ENCODE results near the gene MAD1L1. TPM values are rescaled to one million over a fixed set of nuclear protein-coding genes. Genes with fewer than 3 reads are reported as not detected.
"Not testable (repeated sequence)": the region's sequence is repeated elsewhere in the genome, so short reads cannot be mapped to it uniquely, and the experiment has no call there.

Gene MAD1L1
- total RNA-seq, 1 experiment from 2014 or later: 50.8 TPM

GRCh38 chr7:1997537-1998076 lies 235.1 kb downstream of the MAD1L1 start:
- TF ChIP-seq, protein P1, sequence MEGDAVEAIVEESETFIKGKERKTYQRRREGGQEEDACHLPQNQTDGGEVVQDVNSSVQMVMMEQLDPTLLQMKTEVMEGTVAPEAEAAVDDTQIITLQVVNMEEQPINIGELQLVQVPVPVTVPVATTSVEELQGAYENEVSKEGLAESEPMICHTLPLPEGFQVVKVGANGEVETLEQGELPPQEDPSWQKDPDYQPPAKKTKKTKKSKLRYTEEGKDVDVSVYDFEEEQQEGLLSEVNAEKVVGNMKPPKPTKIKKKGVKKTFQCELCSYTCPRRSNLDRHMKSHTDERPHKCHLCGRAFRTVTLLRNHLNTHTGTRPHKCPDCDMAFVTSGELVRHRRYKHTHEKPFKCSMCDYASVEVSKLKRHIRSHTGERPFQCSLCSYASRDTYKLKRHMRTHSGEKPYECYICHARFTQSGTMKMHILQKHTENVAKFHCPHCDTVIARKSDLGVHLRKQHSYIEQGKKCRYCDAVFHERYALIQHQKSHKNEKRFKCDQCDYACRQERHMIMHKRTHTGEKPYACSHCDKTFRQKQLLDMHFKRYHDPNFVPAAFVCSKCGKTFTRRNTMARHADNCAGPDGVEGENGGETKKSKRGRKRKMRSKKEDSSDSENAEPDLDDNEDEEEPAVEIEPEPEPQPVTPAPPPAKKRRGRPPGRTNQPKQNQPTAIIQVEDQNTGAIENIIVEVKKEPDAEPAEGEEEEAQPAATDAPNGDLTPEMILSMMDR (conservative IDR thresholded peaks at IDR 0.05): no peak
- TF ChIP-seq EZH2 (IDR thresholded peaks at IDR 0.05; ENCODE audit: low read depth): no peak
- intact Hi-C loops (cut with micrococcal nuclease; ENCODE audit: unreplicated experiment): no loop called here
- no peaks in the 10 kb centered on the region for H3K9me2 ChIP-seq (ENCODE audit: insufficient read depth)
- ChIA-PET CTCF (no interaction called here), POLR2A (ENCODE audit: unreplicated experiment) (no interaction called here)
- no peaks in the 10 kb centered on the region for H3K79me2 ChIP-seq (ENCODE audit: low read depth)
- H3K4me2 ChIP-seq: no peak overlapping the region
- no peaks in the 10 kb centered on the region for H3K9me3 ChIP-seq (ENCODE audit: insufficient read depth, low read depth)
- no peaks in the 10 kb centered on the region for H3K36me3 ChIP-seq (ENCODE audit: low read depth)
- no peaks in the 10 kb centered on the region for H3K27me3 ChIP-seq (ENCODE audit: insufficient read depth, low read depth)
- no peak overlapping the region for H3K4me3 ChIP-seq
- no peaks in the 10 kb centered on the region for H3F3A ChIP-seq (ENCODE audit: insufficient read depth, low read depth)
- BruUV-seq (replicated peaks): no TSS peak
- H2AFZ ChIP-seq: no peak overlapping the region
- H4K20me1 ChIP-seq (ENCODE audit: insufficient read depth): peaks cover 3% of the 10 kb centered on the region; the same call in 1 of the 2 replicates
- no peak for DNase-seq
- no peak overlapping the region for H3K27ac ChIP-seq
- H3K4me1 ChIP-seq (replicated peaks; ENCODE audit: insufficient read depth): no peaks in the 10 kb centered on the region

DNA sequence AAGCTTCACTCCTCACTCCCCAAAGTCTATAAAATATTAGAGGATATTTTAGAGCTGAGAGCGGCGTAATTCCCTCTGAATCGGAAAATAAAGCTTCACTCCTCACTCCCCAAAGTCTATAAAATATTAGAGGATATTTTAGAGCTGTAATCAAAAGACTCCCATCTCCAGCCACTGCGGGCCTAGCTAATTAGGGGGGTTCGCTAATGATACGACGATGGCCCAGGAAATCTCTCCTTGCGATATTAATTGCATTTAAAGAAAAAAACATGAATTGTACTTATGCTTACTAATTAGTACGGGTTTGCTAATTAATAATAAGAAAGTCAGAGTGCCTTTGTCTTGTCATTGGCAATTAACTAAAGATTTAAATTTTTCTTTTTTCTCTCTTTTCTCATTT lies 235.9 kb downstream of the MAD1L1 start:
- no peaks in the 10 kb centered on the region for H3K36me3 ChIP-seq (ENCODE audit: low read depth)
- H4K20me1 ChIP-seq (ENCODE audit: insufficient read depth): peaks cover 3% of the 10 kb centered on the region; the same call in 1 of the 2 replicates
- intact Hi-C loops (cut with micrococcal nuclease; ENCODE audit: unreplicated experiment): no loop called here
- no peak overlapping the region for H2AFZ ChIP-seq
- no peaks in the 10 kb centered on the region for H3F3A ChIP-seq (ENCODE audit: insufficient read depth, low read depth)
- H3K4me2 ChIP-seq: no peak overlapping the region
- H3K27me3 ChIP-seq (ENCODE audit: insufficient read depth, low read depth): no peaks in the 10 kb centered on the region
- CTCF ChIA-PET: no interaction called here
- DNase-seq: no peak
- H3K9me3 ChIP-seq (ENCODE audit: insufficient read depth, low read depth): no peaks in the 10 kb centered on the region
- TF ChIP-seq EZH2 (IDR thresholded peaks at IDR 0.05; ENCODE audit: low read depth): no peak
- TF ChIP-seq, protein P1 (conservative IDR thresholded peaks at IDR 0.05): no peak
- no peaks in the 10 kb centered on the region for H3K4me1 ChIP-seq (replicated peaks; ENCODE audit: insufficient read depth)
- no peak overlapping the region for H3K4me3 ChIP-seq
- no peak overlapping the region for H3K27ac ChIP-seq
- POLR2A ChIA-PET (ENCODE audit: unreplicated experiment): no interaction called here
- BruUV-seq (replicated peaks): no TSS peak
- H3K79me2 ChIP-seq (ENCODE audit: low read depth): no peaks in the 10 kb centered on the region
- H3K9me2 ChIP-seq (ENCODE audit: insufficient read depth): no peaks in the 10 kb centered on the region

GRCh38 chr7:1995911-1996420 lies 236.8 kb downstream of the MAD1L1 start:
- H3K79me2 ChIP-seq (ENCODE audit: low read depth); H3K36me3 ChIP-seq (ENCODE audit: low read depth); H3K9me2 ChIP-seq (ENCODE audit: insufficient read depth); H3F3A ChIP-seq (ENCODE audit: insufficient read depth, low read depth); H4K20me1 ChIP-seq (ENCODE audit: insufficient read depth); intact Hi-C loops (cut with micrococcal nuclease; ENCODE audit: unreplicated experiment); H3K9me3 ChIP-seq (ENCODE audit: insufficient read depth, low read depth); BruUV-seq (replicated peaks); H3K27ac ChIP-seq; POLR2A ChIA-PET (ENCODE audit: unreplicated experiment); H3K27me3 ChIP-seq (ENCODE audit: insufficient read depth, low read depth); H3K4me3 ChIP-seq; H3K4me1 ChIP-seq (replicated peaks; ENCODE audit: insufficient read depth); CTCF ChIA-PET; DNase-seq; H2AFZ ChIP-seq; H3K4me2 ChIP-seq: not testable (repeated sequence)

DNA sequence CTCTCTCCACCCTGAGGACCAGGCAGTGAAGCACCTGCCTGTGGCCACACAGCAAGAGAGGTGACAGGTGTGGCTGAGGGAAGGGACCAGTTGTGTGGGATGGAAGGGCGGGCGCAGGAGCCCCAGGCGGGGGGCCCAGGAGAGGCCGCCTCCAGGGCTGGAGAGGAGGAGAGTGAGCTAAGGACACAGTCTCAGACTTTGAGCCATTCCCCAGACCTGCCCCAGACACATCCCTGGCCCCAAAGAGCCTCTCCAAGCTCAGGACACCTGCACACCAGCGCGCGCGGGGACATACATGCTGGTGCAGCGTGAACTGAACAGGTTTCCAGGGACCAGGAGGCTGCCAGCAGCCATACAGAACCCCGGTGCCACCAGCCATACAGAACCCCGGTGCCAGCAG lies 237.3 kb downstream of the MAD1L1 start:
- no peaks in the 10 kb centered on the region for H3F3A ChIP-seq (ENCODE audit: insufficient read depth, low read depth)
- peaks cover 3% of the 10 kb centered on the region; the same call in 1 of the 2 replicates for H4K20me1 ChIP-seq (ENCODE audit: insufficient read depth)
- H3K4me3 ChIP-seq: no peak overlapping the region
- intact Hi-C loops (cut with micrococcal nuclease; ENCODE audit: unreplicated experiment): no loop called here
- POLR2A ChIA-PET (ENCODE audit: unreplicated experiment): no interaction called here
- no TSS peak for BruUV-seq (replicated peaks)
- no peak overlapping the region for H2AFZ ChIP-seq
- no peaks in the 10 kb centered on the region for H3K79me2 ChIP-seq (ENCODE audit: low read depth)
- no peaks in the 10 kb centered on the region for H3K27me3 ChIP-seq (ENCODE audit: insufficient read depth, low read depth)
- TF ChIP-seq, protein P1 (conservative IDR thresholded peaks at IDR 0.05): no peak
- TF ChIP-seq EZH2 (IDR thresholded peaks at IDR 0.05; ENCODE audit: low read depth): no peak
- no peaks in the 10 kb centered on the region for H3K9me3 ChIP-seq (ENCODE audit: insufficient read depth, low read depth)
- CTCF ChIA-PET: no interaction called here
- no peaks in the 10 kb centered on the region for H3K36me3 ChIP-seq (ENCODE audit: low read depth)
- H3K27ac ChIP-seq: no peak overlapping the region
- no peak for DNase-seq
- no peaks in the 10 kb centered on the region for H3K4me1 ChIP-seq (replicated peaks; ENCODE audit: insufficient read depth)
- H3K4me2 ChIP-seq: no peak overlapping the region
- H3K9me2 ChIP-seq (ENCODE audit: insufficient read depth): no peaks in the 10 kb centered on the region

Data from PC-9 (cell line).